Left renal pelvis (tissue), 4 donors: Measurements from ENCODE around the gene THYN1. TPM values are rescaled to one million over a fixed set of nuclear protein-coding genes. Genes with fewer than 3 reads are reported as not detected.
A peak's percentile ranks its signal among the peaks of the same experiment; 100 is the strongest.
"Not testable (repeated sequence)": the region's sequence is repeated elsewhere in the genome, so short reads cannot be mapped to it uniquely, and the experiment has no call there.

Source experiments
- DNase-seq, 4 donors: peaks; one replicate each; pipeline ENCODE4 v3.0.0-alpha.2; 2013; ENCODE audit warnings: low read depth in 4 of 4, low spot score in 3 of 4
- polyA plus RNA-seq, 4 donors: library from polyadenylated mRNA; unstranded; fragments of 120-200 nt; gene quantifications; one replicate each; pipeline ENCODE4 v1.2.1, GENCODE V29; 2013; ENCODE audit not compliant: insufficient read length in 4 of 4

THYN1 gene
- 10 to 100 TPM; 53.0 to 83.6 (median 73.5) TPM for polyA plus RNA-seq

DNA sequence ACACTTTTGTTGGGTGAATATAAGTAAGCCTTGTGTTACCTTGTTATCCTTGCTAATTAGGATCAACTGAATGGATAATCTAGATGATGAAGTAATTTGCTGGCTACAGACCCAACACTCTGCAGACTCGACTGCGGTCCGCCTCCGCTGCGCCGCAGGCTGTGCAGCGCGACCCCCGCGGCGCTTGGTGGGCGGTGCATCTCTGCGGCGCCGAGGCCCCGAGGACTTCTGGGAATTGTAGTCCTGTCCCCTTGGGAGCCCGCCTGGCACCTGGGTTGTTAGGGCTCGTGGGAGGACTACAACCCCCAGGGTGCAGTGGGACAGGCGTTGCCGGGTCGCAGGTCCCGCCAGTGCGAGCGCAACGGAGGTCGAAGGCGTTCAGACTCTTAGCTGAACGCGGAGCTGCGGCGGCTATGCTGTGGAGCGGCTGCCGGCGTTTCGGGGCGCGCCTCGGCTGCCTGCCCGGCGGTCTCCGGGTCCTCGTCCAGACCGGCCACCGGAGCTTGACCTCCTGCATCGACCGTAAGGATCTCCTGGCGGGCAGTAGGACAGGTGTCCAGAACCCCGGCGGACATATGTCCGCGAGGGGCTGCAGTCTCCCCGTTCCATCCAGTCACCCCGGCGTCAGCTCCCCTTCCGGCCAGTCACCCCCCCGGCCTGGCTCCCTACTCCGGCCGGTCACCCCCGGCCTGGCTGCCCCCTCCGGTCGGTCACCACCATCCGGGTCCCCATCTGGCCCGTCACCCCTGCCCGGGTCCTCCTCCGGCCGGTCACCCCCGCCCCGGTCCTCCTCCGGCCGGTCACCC, at the start of gene THYN1, which contains the start of gene ACAD8:
Gene THYN1, minus strand, starts transcription at position 165 of the 806 bp plus-strand sequence. CDS start 470 bp downstream, outside the sequence.
Gene ACAD8, plus strand, starts transcription at position 381 of the 806 bp plus-strand sequence. Its CDS starts 33 bp downstream, at position 414.
- peak; percentile 87 to 93 (median 91) for DNase-seq

DNA sequence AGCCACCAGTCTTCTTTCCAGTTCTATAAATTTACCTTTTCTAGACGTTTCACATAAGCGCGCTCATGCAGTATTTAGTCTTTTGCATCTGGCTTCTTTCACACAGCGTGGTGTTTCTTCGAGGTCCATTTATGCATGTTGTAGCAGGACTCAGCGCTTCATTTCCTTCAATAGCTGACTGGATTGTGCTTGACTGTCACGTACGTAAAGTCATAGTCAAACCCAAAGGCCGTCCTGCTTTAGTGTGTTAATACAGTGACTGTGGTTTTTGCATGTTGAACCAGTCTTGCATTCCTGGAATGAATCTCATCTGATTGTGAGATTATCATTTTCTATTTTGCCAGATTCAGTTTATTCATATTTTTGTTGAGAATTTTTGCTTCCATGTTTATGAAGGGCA, 41.5 kb upstream of the THYN1 start:
- DNase-seq: no peak

GRCh38 chr11:134293119-134294113, 40.3 kb upstream of the THYN1 start:
- DNase-seq: no peak

GRCh38 chr11:134292661-134293060, 39.5 kb upstream of the THYN1 start:
- no peak for DNase-seq

DNA sequence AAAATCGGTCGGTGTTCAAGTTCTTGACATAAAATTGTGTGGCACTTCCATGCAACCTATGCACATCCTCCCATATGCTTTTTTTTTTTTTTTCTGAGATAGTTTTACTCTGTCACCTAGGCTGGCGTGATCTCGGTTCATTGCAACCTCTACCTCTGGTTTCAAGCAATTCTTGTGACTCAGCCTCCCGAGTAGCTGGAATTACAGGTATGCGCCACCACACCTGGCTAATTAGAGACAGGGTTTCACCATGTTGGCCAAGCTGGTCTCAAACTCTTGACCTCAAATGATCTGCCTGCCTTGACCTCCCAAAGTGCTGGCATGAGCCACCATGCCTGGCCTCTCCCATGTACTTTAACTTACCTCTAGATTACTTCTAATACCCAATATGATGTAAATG, 38.0 kb upstream of the THYN1 start:
- no peak for DNase-seq

DNA sequence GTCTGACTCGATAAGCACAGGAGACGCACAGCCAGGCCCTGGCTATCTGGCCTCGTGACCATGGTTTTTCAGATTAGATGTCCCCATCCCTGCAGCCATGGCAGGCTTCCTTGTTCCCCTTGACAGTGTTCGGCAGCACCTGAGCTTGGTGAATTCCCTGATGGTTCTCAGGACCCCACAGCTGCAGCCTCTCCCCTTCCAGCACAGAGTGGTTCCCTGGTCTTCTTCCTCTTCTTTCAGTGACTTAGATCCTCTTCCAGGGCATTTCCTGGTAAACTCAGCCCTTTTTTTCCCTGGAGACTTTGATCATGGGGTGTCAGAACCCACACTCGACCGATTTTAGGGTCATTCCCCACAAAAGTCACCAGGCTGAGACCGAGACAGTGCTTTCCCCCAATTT, 37.5 kb upstream of the THYN1 start:
- no peak for DNase-seq

DNA sequence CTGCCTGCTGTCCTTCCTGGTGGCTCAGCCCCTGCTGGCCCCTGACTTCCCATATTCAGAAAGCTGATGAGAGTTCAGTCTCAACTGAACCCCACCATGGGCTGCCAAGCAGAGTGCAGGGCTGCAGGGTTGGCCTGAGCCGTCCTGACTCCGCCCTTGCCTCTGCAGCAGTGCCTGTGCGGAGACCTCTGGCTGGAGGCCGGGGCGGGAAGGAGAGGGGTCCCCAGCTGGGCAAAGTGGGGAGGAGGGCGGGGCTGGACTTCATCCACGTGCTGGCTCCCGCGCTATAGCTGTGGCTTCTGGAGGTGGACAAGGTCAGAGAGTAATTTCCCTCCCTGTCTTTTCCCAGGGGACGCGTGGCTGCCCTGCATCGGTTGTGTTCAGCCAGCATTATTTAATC, 36.6 kb upstream of the THYN1 start:
- DNase-seq: no peak

DNA sequence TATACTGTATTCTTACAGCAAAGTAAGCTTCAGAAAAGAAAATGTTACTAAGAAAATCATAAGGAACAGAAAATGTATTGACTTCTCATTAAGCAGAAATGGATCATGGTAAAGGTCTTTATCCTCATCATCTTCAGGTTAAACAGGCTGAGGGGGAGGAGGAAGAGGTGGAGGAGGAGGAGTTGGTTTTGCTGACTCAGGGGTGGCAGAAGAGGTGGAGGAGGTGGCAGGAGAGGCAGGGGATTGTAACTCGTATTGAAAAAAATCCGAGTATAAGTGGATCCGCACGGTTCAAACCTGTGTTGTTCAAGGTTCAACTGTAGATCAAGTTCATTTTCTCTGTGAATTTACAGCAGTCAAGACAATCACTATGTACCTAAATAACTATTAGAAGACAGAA, 36.0 kb upstream of the THYN1 start:
- DNase-seq: no peak

GRCh38 chr11:134288486-134288885, 35.3 kb upstream of the THYN1 start:
- no peak for DNase-seq

GRCh38 chr11:134287561-134287960, 34.4 kb upstream of the THYN1 start:
- no peak for DNase-seq

DNA sequence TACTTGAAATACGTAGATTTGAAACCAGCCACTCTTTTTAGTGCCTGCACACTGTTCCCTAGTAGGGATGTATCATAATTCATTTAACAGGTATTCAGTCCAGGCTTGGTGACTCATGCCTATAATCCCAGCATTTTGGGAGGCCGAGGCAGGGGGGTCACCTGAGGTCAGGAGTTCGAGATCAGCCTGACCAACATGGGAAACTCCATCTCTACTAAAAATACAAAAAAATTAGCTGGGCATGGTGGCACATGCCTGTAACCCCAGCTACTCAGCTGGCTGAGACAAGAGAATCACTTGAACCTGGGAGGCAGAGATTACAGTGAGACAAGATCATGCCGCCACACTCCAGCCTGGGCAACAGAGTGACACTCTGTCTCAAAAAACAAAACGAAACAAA, 31.2 kb upstream of the THYN1 start:
- not testable (repeated sequence) for DNase-seq

GRCh38 chr11:134283461-134284230, 30.5 kb upstream of the THYN1 start:
- no peak for DNase-seq

- no peak for DNase-seq
Measured at GRCh38 chr11:134282121-134283045, 29.2 kb upstream of the THYN1 start.

DNA sequence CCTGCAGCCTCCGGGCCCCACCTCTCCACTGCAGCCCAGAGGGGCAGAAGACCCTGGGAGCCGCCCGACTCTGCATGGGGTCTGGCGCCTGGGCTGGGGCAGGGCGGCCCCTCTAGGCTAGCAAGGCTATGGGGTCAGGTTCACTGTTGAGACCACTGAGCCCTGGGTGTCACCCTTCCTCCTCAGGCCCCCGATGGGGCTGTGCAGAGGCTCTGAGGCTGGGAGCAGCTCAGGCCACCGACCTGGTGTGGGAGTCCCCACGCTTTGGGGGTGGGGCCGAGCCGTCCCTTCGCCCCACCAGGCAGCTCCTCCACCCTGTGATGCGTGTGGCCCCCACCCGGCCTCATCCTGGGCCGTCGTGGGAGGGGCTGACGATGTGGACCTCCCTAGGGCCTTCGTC, 28.5 kb upstream of the THYN1 start:
- DNase-seq: not testable (repeated sequence)

DNA sequence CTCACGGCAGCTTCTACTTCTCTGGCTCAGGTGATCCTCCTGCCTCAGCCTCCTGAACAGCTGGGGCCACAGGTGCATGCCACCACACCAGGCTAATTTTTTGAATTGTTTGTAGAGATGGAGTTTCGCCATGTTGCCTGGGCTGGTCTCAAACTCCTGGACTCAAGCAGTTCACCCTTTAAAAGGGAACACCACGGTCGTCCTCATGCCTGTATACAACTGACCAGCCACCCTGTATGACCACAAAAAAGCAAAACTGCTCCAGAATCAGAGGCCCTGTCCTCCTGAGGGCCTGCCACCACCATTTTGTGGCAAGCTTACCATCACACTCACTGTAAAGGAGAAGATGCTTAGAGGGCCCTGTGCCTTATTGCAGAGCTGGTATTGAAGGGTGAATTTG, 25.2 kb upstream of the THYN1 start:
- no peak for DNase-seq

DNA sequence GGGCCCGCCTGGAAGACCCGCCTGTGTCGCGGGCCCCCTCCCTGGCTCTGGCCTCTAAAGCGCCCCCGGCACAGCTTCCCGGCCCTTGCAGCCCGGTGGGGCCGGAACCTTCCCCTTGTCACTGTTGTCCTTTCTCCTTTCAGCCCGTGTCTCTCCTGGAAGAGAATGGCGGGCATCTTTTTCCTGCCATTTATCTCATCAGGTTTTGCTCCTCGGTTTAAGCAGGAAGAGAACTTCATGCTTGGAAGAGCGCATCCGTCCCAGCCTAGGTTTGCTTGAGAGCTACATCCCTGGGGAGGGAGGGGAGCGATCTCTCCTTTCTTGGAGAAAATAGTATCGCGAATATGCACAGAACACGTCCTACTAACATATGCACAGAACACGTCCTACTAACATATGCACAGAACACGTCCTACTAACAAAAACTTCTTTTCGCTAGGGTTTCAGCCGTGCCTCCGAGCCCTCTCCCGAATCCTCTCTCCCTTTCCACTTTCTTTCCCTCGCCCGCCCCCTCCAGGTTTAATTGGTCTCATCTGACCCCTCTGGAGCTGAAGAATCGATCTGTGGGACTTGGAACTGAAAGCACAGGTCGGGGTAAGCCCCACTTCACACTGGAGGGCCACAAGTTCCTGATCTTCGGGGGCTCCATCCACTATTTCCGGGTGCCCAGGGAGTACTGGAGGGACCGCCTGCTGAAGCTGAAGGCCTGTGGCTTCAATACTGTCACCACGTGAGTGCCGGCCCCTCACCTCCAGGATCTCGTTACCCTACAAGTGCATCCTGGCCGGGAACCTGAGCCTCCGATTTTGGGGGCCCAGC, 24.2 kb upstream of the THYN1 start:
- no peak for DNase-seq

- DNase-seq: no peak
Measured at GRCh38 chr11:134276396-134277182, 23.4 kb upstream of the THYN1 start.
